PFSK-1 (cell line): ENCODE measurements around the gene ZNF827.

Experiments used
- POLR2AphosphoS5 ChIP-seq: IDR thresholded peaks from 2 replicates; pipeline ENCODE4 v1.6.1; 2012; ENCODE audit warnings: low read depth, mild to moderate bottlenecking, control low read depth, low read length, moderate library complexity
- REST ChIP-seq, 2 experiments: IDR thresholded peaks; 2 replicates each; pipeline versions ENCODE4 v1.6.1 to v1.8.0; 2011 to 2012; ENCODE audit warnings: low read depth in 2 of 2, low read length in 2 of 2, control low read depth in 1 of 2, inconsistent platforms in 1 of 2, mild to moderate bottlenecking in 1 of 2, moderate library complexity in 1 of 2; ENCODE audit not compliant: insufficient read depth in 1 of 2
- TAF1 ChIP-seq: IDR thresholded peaks from 2 replicates; pipeline ENCODE4 v1.6.1; 2012; ENCODE audit warnings: low read length, control low read depth, borderline replicate concordance; ENCODE audit not compliant: insufficient read depth

DNA sequence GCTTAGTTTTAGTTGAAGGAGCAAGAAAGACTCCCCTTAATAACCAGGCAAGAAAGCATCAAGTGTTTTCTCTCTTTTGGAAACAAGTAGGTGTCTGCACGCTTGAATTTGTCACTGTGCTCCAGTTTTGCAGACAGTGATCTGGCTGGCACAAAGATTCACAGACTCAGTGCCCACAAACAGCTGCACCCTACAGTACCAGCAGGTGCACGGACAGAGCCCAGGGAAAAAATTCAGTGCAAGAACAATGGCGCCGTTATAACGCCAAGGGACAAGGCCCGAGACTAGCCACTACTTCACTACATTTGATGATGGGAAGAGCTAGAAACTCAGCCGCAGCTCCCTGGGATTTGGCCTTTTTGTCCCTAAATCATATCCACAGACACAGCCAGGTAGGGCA lies 56.0 kb downstream of the ZNF827 start:
- TF ChIP-seq REST (IDR thresholded peaks at IDR 0.05; ENCODE audit: insufficient read depth in 1 of 2, low read depth in 2 of 2, low read length in 2 of 2) (no peak), POLR2AphosphoS5 (no peak), TAF1 (no peak)
